Stimulated activated CD4-positive, alpha-beta T cell treated with anti-CD3 and anti-CD28 coated beads, Interleukin-15, amount 100 ng/mL, for 24 hours (primary cell): Measurements from ENCODE around the gene RETREG1.
"Not testable (repeated sequence)": the region's sequence is repeated elsewhere in the genome, so short reads cannot be mapped to it uniquely, and the experiment has no call there.

Experiments
- DNase-seq: peaks from one replicate; pipeline ENCODE4 v3.0.0-alpha.2; 2020

The RETREG1 gene

DNA sequence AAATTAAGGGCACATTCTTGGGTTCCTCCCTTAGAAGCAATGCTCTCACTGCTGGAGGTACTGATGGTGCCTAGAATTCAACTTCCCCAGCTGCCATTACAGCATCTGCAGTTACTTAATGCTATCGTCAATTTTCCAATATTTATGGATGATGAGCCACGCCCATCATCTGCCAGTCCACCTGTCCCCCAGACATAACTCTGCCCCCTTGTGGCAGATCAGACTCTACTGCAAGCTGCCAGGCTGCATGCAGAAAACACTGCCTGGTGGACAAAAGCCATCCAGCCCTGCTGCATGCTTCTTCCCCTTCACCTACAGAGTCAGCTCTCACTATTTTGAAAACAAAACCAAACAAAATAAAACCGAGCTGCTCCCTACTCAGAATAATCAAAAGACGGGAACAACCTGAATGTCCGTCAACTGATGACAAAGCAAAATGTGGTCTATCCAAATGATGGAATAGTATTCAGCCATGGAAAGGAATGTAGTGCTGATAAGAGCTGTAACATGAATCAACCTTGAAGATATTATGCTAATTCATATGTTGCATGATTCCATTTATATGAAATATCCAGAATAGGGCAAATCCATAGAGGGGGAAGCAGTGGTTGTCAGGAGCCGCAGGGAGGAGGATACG lies 66.4 kb downstream of the RETREG1 start:
- peak; percentile 59 for DNase-seq

DNA sequence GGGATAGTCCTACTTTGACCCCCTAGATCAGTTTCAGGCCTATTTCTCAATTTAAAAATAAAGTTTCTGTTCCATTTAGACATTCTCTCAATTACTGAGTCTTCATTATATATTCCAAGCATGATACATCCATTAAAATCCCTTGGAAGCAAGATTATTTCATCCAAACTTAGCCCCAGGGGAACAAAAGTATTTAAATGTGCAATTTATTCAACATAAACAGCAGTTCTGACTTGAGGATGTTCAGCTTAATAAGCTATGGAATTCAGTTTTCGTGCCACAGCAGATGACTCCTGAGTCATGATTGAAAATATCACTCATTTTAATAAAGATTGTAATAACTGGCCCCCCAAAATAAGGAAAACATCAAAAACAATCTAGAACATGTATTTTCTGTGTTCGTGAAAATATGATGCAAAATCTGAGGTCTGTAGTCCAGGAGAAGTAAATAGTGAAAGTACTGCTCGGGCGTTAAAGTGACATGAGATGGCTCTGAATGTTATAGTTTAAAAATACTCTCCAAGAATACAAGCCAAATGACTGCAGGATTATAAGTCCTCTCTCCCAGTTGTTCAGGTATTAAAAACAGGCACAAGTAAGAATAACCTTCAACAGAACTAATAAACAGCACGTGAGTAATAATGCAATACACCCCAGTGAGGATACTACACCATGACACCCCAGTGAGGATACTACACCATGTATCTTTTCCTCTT lies 67.1 kb downstream of the RETREG1 start:
- no peak for DNase-seq

DNA sequence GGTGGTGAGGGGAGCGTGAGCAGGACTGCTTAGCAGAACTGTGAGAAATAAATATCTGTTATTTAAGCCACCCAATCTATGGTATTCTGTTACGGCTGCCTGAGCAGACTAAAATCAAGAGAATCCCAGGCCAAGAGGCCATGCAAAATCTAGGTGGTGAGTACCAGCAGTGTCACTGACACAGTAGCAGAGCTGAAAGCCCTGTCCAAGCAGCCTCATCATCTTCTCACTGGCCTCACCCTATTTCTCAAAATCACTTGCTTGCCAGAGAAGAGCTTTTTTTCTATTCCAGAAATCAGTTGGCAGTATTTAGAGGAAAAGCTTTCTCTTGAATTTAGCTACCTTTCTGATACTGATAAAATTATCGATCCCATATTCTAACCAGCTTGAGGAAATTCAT lies 68.0 kb downstream of the RETREG1 start:
- DNase-seq, result no peak

DNA sequence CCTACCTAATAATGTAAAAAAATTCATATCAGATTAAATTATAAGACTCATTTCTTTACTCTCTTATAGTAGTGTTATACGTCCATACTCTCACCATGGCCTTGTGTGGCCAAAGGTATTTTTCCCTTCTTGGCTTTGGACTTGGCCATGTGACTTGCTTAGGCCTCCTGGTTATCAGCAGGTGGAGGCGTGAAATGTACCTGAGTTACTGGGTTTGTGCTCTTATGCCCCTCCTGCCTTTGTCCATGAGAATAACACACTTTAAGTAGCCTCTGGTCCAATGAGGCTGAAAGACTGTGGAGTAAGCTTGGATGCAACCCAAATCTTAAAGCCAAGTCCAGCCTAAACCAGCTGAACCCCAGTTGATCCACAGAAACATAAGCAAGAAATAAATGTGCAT lies 68.7 kb downstream of the RETREG1 start:
- no peak for DNase-seq

DNA sequence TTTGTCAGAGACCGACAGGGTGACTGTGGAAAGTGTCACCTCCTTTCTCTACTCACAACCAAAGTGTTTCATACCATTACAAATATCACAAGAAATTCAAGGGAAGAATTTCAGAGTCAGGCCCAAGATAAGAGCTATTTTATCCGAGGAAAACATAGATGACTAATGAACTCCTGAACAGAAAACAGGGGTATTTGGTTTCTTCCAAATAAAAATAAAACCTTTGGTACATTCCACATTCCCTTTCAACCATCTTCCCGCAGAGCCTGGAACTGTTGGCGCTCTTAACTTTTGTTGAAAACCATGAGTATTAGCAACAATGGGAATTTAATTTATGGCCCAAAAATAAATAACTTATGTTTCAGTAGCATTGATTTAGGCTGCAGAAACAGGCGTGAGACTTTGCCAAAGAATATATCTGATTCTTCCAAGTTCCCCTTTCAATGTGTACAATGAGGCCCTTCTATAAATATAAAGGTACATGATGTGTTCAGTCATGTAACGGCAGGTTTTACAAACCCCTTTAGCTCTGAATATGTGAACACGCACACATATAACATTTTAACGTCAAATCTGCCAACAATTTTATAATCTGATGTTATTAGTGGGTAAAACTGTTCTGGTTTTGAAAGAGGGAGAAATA lies 69.5 kb downstream of the RETREG1 start:
- no peak for DNase-seq

DNA sequence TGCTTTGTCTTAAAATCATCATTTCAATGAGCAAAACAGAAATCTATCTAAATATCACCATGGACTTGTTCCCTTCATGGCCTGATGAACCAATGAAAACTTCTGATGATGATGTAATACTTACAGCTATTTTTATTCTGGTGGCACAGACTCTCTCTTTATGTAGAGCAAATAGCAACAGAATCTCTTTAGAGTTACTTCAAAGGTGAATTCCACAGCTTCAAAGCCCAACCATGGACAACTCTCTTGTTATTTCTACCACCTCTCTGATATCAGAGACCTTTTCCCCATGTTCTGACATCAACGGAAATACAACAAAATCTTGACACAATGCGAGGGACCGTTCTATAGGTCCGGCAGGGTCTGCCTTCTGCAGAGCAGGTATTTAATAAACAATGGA lies 70.1 kb downstream of the RETREG1 start:
- no peak for DNase-seq

DNA sequence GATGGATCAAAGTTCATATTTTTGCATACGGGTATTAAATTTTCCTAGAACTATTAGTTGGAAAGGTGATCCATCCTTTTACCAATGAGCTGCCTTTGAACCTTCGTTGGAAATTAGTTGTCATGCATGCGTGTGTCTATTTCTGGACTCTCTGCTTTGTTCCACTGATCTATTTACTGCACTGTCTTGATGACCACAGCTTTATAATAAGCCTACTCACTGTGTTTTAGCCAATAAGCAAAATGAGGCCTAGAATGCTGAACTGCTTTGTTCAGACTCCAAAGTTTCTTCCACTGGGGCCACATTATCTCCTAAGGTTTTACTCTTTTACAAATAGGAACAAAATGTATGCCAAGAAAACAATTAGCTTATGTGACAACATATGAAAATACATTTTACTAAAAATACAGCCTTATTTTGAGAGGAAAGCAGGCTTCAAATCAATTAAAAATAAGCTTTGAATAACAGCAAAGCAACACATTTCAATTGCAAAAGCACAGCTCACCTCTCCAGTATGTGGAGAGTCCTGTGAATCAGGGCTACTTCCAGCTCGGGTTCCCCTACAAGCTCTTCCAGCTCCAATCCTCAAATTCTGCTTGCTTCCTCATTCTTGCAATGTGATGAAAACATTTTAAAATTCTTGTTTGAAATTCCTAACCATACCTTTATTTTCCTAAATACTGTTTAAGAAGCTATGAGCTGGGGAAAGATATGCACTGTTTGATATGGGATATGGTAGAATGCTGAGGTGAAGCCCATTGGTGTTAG lies 72.0 kb downstream of the RETREG1 start:
- DNase-seq, result no peak

DNA sequence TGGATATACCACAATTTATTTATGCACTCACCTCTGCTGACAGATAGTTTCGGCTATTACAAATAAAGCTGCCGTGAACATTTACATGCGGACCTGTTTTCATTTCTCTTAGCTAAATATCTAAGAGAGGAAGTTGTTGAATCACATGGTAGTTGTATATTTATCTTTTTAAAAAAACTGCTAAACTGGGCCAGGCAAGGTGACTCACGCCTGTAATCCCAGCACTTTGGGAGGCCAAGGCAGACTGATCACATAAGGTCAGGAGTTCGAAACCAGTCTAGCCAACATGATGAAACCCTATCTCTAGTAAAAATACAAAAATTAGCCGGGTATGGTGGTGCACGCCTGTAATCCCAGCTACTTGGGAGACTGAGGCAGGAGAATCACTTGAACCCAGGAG lies 73.6 kb downstream of the RETREG1 start:
- not testable (repeated sequence) for DNase-seq

DNA sequence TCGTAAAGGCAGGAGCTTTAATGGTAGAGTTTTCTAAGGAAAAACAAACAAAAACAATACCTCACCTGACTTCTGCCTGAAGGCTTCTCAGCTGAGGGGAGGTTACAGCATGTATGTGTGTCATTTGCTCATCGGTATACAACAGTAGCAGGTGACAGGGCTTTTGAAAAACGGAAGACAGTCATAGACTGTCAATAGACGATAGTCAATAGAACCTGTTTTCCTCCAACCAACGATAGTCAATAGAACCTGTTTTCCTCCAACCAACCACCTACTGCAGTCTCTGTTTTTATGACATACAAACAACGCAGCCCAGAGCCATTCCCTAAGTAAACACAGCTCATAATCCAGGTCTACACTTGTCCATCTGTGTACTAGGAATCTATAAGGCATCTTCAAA lies 74.6 kb downstream of the RETREG1 start:
- DNase-seq, result no peak

DNA sequence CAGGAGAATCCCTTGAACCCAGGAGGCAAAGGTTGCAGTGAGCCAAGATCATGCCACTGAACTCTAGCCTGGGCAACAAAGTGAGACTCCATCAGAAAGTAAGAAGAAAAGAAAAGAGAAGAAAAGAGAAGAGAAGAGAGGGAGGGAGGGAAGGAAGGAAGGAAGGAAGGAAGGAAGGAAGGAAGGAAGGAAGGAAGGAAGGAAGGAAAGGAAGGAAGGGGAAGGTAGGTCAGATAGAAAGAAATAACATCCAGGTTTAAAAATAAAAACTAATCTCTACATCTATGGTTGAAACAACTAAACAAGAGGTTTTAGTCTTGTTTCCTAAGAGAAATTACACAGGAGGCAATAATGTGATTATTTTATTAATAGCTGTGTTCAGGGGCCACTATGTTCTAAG lies 75.2 kb downstream of the RETREG1 start:
- DNase-seq, result not testable (repeated sequence)

DNA sequence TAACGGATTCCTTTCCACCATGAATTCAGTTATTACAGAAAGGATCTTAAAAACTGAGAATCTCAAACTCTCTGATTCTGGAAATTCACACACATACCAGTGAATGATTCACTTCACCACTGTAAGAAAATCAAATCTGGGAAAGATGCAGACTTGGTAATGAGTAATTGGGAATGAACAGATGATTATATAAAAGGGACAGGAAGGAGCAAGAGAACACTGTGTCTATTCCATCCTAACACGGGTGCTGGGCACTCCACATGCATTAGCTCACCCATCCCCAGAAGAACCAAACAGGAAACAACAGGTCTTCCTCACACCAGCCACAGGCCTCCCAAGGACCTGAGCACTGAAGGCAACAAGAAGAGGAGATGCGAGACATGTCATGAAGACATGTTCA lies 76.4 kb downstream of the RETREG1 start:
- DNase-seq, result no peak

DNA sequence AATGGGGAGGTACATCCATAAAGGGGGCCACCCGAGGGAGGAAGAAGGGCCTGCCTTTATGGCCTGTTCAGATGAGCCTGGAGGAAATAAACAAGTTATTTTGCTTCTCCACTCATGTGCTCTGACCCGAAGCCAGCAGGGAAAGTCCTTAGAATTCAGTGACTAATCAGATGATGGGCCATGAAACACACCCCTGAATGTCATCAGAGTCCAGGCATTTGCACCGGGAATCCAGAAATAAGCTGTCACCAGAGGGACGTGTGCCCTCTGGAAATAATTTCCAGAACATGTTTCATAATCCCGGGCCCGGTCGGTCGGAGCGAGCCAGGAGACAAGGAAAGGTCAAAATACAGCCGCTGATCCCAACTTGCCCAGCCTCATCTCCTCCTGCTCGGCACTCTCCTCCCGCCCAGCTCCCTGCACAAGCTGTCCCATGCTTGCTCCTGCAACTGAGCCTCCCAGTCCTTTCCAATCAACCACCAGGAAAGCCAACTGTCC lies 77.6 kb downstream of the RETREG1 start:
- DNase-seq, result no peak

DNA sequence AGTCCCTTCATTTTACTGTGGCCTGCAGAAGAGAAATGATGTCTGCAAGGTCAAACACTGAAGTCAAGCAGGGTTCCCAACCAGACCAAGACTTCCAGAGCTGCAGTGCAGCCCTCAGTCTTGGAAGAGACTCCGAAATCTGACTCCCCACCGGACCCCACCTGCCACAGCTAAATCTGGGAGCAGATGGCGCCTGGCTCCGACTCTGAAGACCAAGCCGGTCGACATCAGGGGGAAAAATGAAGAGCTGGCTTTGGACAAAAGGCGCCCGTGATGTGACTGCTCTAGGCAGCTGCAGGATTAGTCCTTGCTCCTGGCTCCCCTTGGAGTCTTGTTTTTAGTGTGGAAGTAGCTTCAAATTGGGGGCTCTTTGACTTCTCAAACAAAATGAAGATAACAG lies 78.8 kb downstream of the RETREG1 start:
- no peak for DNase-seq

DNA sequence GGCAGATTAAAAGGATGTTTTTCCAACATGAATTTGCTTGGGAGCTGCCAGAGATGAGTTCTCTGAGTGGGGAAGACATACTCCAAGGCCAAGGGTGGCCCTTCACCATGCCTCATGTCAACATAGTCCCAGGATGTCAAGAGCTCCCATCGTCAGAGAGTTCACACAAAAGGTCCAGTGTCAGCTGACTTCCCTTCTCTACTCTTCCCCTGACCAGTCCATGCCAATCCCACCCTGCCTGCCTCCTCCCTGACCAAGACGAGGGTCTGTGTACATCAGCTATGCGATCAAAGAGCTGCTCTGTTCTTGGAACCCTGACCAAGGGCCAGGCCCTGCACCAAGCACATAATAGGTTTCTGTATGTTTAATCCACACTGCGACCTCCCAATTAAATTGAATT lies 80.0 kb downstream of the RETREG1 start:
- no peak for DNase-seq

DNA sequence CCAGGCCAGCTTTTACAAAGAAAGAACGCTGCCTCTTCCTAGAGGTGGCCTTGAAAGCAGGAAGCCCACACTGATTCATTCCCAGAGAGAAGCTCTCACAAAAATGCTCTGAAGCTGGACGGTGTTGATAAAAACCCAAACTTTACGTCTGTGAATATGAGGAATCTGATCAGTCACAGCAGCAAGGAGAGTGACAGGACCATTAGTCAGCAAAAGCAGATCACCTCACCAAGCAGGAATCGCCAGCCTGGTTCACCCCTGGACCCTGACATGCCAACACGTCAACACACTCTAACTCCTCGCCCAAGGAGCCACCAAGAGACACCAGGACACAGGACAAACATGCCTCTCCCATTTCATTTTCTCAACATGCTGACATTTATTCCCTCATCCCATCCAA lies 80.6 kb downstream of the RETREG1 start:
- no peak for DNase-seq

DNA sequence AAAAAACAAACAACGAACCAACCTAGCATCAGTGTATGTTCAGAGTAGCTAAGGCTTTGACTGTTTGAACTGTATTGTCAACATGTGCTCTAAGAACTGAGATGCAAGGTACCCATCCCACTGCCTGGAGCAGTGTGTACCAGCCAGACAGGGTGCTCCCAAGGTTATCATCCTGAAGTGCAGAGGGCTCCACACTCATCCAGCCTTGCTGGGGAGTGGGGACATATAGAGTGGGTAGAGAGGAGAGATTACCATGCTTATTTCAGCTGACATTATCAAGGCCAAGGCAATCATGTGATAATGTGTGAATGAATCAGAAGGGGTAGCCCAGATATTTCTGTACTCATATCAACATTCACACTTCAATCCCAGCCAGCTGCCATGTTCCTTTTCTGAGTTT lies 82.5 kb downstream of the RETREG1 start:
- DNase-seq, result no peak

DNA sequence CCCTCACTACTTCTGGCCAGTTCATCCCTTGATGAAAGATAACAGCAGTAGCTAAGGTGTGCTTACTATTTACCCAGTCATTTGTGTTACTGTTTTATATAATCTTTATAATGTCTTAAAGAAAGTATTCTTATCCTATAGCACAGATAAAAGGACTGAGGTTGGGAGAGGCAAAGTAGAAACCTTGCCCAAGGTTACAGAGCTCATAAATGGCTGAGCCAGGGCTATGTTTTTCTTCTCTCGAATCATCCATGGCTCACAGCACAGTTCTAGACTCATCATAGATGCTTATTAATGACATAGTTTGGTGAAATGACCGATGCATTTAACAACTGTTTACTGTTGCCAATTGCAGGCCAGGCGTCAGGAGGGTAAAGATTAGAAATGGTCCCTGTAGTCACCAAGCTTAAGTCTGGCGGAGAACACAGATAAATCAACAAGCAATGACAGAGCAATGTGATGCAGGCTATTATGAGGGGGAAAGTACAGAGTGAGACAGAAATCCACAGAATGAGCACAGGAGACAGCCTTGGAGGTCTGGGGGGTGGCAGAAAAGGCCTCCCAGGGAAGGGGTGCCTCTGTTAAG lies 85.6 kb downstream of the RETREG1 start:
- DNase-seq, result no peak

DNA sequence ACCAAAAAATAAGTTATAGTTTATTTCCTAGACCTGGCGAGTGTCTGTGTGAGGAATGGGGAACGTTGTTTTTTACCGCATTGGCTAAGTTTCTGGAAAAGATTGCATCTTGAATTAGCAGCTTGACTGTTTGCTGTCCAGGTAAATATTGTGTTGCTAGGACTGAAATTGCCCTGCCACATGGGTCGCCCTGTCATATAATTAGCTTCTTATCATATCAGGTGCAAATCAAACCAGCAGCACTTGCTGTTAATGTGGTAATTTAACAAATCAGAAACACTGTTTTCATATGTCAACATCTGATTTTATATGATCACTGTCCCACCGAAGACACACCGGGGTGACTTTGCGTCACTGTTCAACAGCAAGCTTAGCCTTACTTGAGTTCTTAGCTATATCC lies 87.5 kb downstream of the RETREG1 start:
- DNase-seq, result no peak

DNA sequence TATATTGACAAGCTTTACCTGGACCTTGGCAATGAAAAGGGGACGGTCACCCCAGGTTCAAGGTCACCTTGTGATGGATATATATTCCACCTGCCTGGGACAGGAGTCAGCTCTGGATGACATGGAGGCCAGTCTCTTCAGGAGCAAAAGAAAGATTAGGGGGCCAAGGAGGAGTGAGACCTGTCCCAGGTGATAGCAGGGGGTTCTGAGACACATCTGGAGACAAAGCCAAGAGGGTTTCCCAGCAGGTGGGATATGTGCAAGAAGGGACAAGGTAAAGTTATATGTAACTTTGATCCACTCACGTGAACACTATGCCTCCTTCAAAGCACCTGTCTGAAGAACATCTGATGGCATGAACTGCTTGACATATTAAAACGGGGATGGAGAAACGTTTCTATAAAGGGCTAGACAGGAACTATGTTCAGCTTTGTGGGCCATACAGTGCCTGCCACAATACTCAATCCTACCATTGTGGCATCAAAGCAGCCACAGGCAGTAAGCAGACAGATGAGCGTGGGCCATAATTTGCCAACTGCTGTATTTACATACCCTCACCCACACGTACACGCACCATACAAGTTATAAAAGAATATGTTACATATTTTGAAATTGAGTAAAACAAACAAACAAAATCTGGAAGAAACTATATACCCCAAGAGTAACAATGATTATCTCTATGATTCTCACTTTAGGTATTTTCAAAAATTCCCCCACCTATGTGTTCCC lies 88.3 kb downstream of the RETREG1 start:
- DNase-seq, result no peak

DNA sequence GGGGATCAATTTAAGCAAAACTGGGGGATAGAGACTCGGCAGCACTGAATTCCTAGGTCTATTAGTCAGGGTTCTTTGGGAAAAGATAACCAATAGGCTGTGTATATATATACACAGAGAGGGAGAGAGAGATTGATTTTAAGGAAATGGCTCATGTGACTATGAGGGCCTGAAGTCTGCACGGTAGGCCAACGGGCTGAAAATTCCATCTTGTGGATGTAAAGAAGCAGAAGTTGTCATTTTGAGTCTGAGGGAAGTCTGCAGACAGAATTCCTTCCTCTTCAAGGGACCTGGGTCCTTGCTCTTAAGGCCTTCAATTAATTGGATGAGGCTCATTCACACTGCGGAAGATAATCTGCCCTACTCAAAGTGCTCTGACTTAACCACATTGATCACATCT lies 91.1 kb downstream of the RETREG1 start:
- no peak for DNase-seq

DNA sequence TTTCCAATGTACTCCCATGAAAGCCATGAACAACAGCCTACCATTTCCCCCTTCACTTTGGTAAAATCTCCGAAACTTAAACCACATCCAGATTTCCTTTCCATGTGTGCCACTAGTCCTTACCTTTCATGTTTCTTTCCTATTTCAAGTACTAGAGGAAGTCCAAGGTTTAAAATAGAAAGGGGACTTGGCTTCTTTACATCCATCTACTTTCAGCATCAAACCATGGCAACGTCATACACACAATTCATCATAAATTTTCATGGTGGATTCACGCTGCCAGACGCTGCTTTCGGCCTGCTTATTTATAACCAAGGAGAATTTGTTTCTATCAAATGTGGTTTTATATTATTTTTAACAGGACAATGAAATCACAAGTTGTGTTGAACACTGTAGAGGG lies 92.5 kb downstream of the RETREG1 start:
- no peak for DNase-seq
